Stomach smooth muscle (tissue), 2 donors: Measurements from ENCODE around the gene MAEL.

Experiments
- H3K27ac ChIP-seq: one replicate; pipeline ENCODE4 v1.7.0; 2013; ENCODE audit warnings: mild to moderate bottlenecking, low read length, inconsistent platforms
- H3K27me3 ChIP-seq, 2 donors: one replicate each; pipeline ENCODE4 v1.7.0; 2013; ENCODE audit warnings: low read length in 2 of 2; ENCODE audit not compliant: insufficient read depth in 2 of 2, control insufficient read depth in 1 of 2
- H3K36me3 ChIP-seq, 2 donors: one replicate each; pipeline ENCODE4 v1.7.0; 2013; ENCODE audit warnings: low read length in 2 of 2; ENCODE audit not compliant: control insufficient read depth in 2 of 2, insufficient read depth in 2 of 2
- H3K4me1 ChIP-seq: one replicate; pipeline ENCODE4 v1.7.0; 2013; ENCODE audit warnings: low read length; ENCODE audit not compliant: control insufficient read depth, insufficient read depth
- H3K4me3 ChIP-seq, 2 donors: one replicate each; pipeline ENCODE4 v1.7.0; 2013; ENCODE audit warnings: low read length in 2 of 2
- H3K9ac ChIP-seq, 2 donors: one replicate each; pipeline ENCODE4 v1.7.0; 2013; ENCODE audit warnings: low read length in 2 of 2, mild to moderate bottlenecking in 1 of 2
- H3K9me3 ChIP-seq, 2 donors: one replicate each; pipeline ENCODE4 v1.7.0; 2013; ENCODE audit warnings: low read length in 2 of 2; ENCODE audit not compliant: control insufficient read depth in 2 of 2
- donor health status: healthy.
- donor health status: Pancreatic carcinoma.

The MAEL gene

GRCh38 chr1:167056529-167057231 is 67.6 kb downstream of the MAEL start:
- Histone ChIP-seq H3K4me1 (peaks cover 5% of the 10 kb centered on the region), H3K27me3 (peaks cover 5 to 11% of the 10 kb centered on the region in 2 donors), H3K9me3 (no peaks in the 10 kb centered on the region), H3K36me3 (no peaks in the 10 kb centered on the region), H3K4me3 (no peak overlapping the region), H3K9ac (no peak overlapping the region), H3K27ac (no peak overlapping the region)

GRCh38 chr1:167057241-167057688 is 68.2 kb downstream of the MAEL start:
- no peak overlapping the region for H3K9ac ChIP-seq
- H3K27ac ChIP-seq = no peak overlapping the region

GRCh38 chr1:167059045-167059808 is 70.1 kb downstream of the MAEL start:
- Histone ChIP-seq H3K9me3 (no peaks in the 10 kb centered on the region), H3K9ac (peak overlapping the region in 1 of 2 donors; percentile 47), H3K4me3 (peak overlapping the region in 1 of 2 donors; percentile 54), H3K4me1 (peaks cover 5% of the 10 kb centered on the region), H3K27ac (no peak overlapping the region), H3K36me3 (no peaks in the 10 kb centered on the region), H3K27me3 (peaks cover 5 to 11% of the 10 kb centered on the region in 2 donors)

More at GRCh38 chr1:167057241-167057688, 68.2 kb downstream of the MAEL start:
- peaks cover 5 to 11% of the 10 kb centered on the region in 2 donors for H3K27me3 ChIP-seq
- H3K4me1 ChIP-seq = peaks cover 5% of the 10 kb centered on the region
- no peaks in the 10 kb centered on the region for H3K36me3 ChIP-seq
- H3K4me3 ChIP-seq = no peak overlapping the region
- no peaks in the 10 kb centered on the region for H3K9me3 ChIP-seq

GRCh38 chr1:167059809-167060107 is 70.7 kb downstream of the MAEL start:
- H3K36me3 ChIP-seq = no peaks in the 10 kb centered on the region
- no peak overlapping the region for H3K27ac ChIP-seq
- peaks cover 5% of the 10 kb centered on the region for H3K4me1 ChIP-seq
- no peaks in the 10 kb centered on the region for H3K9me3 ChIP-seq
- H3K9ac ChIP-seq = no peak overlapping the region
- peaks cover 5 to 9% of the 10 kb centered on the region in 2 donors for H3K27me3 ChIP-seq
- H3K4me3 ChIP-seq = no peak overlapping the region

- Histone ChIP-seq H3K27me3 (peaks cover 5 to 11% of the 10 kb centered on the region in 2 donors), H3K27ac (no peak overlapping the region), H3K9me3 (no peaks in the 10 kb centered on the region), H3K4me3 (no peak overlapping the region), H3K36me3 (no peaks in the 10 kb centered on the region), H3K4me1 (peaks cover 5% of the 10 kb centered on the region), H3K9ac (no peak overlapping the region)
Measured at GRCh38 chr1:167060141-167061072, 71.3 kb downstream of the MAEL start.

GRCh38 chr1:167061073-167061464 is 72.0 kb downstream of the MAEL start:
- H3K4me1 ChIP-seq = peaks cover 5% of the 10 kb centered on the region
- no peak overlapping the region for H3K4me3 ChIP-seq
- H3K9ac ChIP-seq = no peak overlapping the region
- H3K36me3 ChIP-seq = no peaks in the 10 kb centered on the region
- H3K27me3 ChIP-seq = peaks cover 5 to 11% of the 10 kb centered on the region in 2 donors
- no peak overlapping the region for H3K27ac ChIP-seq
- no peaks in the 10 kb centered on the region for H3K9me3 ChIP-seq

- Histone ChIP-seq H3K27ac (no peak overlapping the region), H3K4me1 (peaks cover 5% of the 10 kb centered on the region), H3K9ac (no peak overlapping the region)
Measured at GRCh38 chr1:167064621-167065020, 75.5 kb downstream of the MAEL start.

GRCh38 chr1:167065471-167065870 is 76.4 kb downstream of the MAEL start:
- Histone ChIP-seq H3K9ac (no peak overlapping the region), H3K9me3 (no peaks in the 10 kb centered on the region), H3K4me3 (no peak overlapping the region), H3K27me3 (peaks cover 0 to 5% of the 10 kb centered on the region in 2 donors), H3K4me1 (peaks cover 5% of the 10 kb centered on the region), H3K27ac (no peak overlapping the region), H3K36me3 (no peaks in the 10 kb centered on the region)

More at GRCh38 chr1:167064621-167065020, 75.5 kb downstream of the MAEL start:
- Histone ChIP-seq H3K4me3 (no peak overlapping the region), H3K27me3 (peaks cover 2 to 8% of the 10 kb centered on the region in 2 donors), H3K9me3 (no peaks in the 10 kb centered on the region), H3K36me3 (no peaks in the 10 kb centered on the region)

- Histone ChIP-seq H3K27ac (no peak overlapping the region), H3K4me3 (peak overlapping the region in 1 of 2 donors; percentile 59)
Measured at GRCh38 chr1:167066333-167067122, 77.4 kb downstream of the MAEL start.

GRCh38 chr1:167067904-167068303 is 78.8 kb downstream of the MAEL start:
- Histone ChIP-seq H3K27ac (no peak overlapping the region), H3K36me3 (no peaks in the 10 kb centered on the region), H3K27me3 (peaks cover 0 to 3% of the 10 kb centered on the region in 2 donors), H3K4me3 (no peak overlapping the region), H3K9me3 (no peaks in the 10 kb centered on the region), H3K4me1 (peaks cover 5% of the 10 kb centered on the region), H3K9ac (no peak overlapping the region)

More at GRCh38 chr1:167066333-167067122, 77.4 kb downstream of the MAEL start:
- H3K27me3 ChIP-seq = peaks cover 0 to 3% of the 10 kb centered on the region in 2 donors
- H3K9ac ChIP-seq = no peak overlapping the region
- no peaks in the 10 kb centered on the region for H3K36me3 ChIP-seq
- no peaks in the 10 kb centered on the region for H3K9me3 ChIP-seq
- H3K4me1 ChIP-seq = peaks cover 5% of the 10 kb centered on the region
